HG03457 (cell line): ENCODE measurements around the gene KIF6.
"Not testable (repeated sequence)": the region's sequence is repeated elsewhere in the genome, so short reads cannot be mapped to it uniquely, and the experiment has no call there.

Experiments used
- ATAC-seq: cut with Tn5 transposase; IDR thresholded peaks from one replicate; pipeline ENCODE4 v1.9.1; 2021; ENCODE audit warnings: moderate number of reproducible peaks; ENCODE audit not compliant: unreplicated experiment

The KIF6 gene

DNA sequence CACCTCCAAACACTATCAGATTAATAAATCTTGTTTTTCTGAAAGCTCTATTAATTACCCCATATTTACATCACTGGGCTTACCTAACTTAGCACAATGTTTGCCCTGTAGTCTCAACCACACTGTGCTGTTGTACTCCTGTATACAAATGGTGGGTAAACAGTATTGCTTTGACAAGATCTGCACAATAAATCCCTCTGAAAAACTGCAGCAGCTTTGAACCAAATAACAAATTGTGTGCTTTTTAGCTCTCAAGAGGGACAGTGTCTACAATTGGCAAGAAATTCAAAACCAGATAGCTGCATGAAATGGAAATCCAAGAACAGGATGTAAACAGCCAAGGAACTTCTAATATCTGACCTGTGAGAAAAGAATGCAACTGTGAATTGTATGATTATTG lies 10.4 kb downstream of the KIF6 start:
- ATAC-seq, result no peak

- no peak for ATAC-seq
Measured at GRCh38 chr6:39707962-39708683, 17.1 kb downstream of the KIF6 start.

GRCh38 chr6:39706819-39707335 lies 18.3 kb downstream of the KIF6 start:
- ATAC-seq, result no peak

GRCh38 chr6:39702265-39702664 lies 22.9 kb downstream of the KIF6 start:
- no peak for ATAC-seq

DNA sequence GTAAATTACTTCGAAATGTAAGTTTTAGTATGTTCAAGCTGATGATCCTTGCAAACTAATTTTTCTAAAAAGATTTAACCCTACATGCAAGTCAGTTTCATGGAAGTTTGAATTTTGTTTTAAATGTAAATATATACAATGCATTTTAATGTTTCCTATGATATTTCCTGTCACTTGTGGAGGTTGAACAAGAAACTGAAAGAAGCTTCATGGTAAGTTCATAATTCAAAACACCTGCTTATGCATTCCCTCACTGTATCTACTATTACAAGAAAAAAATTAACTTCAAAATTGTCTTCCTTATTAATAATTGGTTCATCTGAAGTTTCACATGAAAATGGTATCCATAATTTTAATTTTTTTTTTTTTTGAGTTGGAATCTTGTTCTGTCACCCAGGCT lies 24.8 kb downstream of the KIF6 start:
- ATAC-seq, result no peak

GRCh38 chr6:39698789-39699188 lies 26.4 kb downstream of the KIF6 start:
- ATAC-seq, result no peak

DNA sequence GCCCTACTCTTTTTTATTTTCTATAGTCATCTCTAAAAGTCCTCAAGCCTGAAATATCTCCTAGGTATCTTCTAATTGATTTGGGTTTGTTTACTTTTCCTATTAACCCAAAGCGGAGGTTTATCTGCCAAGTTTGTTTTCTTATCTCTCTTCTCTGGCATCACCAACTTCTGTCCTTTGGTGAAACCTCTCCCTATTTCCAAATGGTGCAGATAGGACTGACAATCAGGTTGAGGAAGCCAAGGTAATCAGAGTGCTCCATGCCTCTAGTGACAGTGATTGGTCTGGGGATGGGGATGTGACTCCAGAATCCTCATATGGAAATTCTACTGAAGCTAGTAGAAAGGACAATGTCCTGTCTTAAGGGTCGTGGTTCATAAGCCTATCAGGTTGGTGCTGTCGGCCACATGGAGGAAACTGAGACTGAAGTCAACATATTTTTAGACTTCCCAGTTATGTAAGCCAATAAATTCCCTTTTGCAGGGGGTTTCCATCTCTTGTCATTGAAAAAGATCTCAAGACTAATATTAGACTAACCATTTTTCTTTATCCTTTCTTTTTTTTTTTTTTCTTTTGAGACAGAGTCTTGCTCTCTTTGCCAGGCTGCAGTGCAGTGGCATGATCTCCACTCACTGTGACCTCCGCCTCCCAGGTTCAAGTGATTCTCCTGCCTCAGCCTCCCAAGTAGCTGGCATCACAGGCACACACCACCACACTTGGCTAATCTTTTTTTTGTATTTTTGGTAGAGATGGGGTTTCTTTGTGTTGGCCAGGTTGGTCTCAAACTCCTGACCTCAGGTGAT lies 28.0 kb downstream of the KIF6 start:
- ATAC-seq, result no peak

- no peak for ATAC-seq
Measured at GRCh38 chr6:39695447-39695846, 29.8 kb downstream of the KIF6 start.

DNA sequence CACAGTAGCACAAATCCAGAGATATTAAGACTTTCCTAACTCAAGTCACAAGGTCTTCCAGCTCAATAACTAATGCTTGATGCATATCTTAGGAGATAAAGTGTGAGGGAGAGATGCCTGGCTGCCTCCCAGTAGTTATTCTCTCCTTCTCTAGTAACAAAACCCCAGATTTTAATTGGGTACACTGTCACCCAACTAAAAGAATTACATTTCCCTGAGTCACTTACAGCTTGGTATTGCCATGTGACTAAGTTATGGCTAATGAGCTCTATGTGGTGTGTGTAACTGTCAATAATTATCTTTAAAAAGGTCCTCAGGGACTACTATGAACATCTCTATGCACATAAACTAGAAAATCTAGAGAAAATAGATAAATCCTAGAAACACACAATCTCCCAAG lies 32.0 kb downstream of the KIF6 start:
- ATAC-seq, result no peak

- ATAC-seq, result no peak
Measured at GRCh38 chr6:39688494-39688893, 36.7 kb downstream of the KIF6 start.

GRCh38 chr6:39686976-39687375 lies 38.2 kb downstream of the KIF6 start:
- no peak for ATAC-seq

- ATAC-seq, result no peak
Measured at GRCh38 chr6:39685938-39686337, 39.3 kb downstream of the KIF6 start.

- ATAC-seq, result no peak
Measured at GRCh38 chr6:39685489-39685826, 39.8 kb downstream of the KIF6 start.

DNA sequence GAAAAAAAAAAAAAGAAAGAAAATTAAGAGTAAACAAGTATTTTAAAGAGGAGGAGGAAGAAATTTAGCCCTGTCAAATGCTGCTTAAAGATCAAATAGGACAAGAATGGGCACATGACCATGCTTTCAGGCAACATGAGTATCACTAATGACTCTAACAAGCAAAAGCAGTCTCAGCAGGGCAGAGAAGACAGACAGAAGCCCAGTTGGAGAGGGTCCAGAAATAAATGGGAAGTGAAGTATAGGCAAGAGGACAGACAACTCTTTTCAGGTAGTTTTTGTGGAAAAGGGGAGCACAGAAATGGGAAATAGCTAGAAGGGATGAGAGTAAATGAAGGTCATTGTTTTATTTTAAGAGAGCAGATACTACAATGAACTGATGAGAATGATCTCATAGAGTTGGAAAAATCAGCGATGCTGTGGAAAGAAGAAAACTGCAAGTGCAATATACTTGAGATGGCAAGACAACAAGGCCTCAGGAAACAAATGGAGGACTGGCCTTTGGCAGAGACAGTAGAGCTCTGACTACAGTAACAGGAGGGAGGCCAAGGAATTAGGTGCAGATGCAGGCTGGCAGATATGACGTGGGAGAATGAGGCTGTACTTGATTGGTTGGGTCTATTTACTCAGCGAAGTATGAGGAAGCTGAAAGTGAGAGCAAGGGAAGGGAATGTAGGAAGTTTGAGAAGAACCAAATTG lies 40.3 kb downstream of the KIF6 start:
- ATAC-seq, result no peak

DNA sequence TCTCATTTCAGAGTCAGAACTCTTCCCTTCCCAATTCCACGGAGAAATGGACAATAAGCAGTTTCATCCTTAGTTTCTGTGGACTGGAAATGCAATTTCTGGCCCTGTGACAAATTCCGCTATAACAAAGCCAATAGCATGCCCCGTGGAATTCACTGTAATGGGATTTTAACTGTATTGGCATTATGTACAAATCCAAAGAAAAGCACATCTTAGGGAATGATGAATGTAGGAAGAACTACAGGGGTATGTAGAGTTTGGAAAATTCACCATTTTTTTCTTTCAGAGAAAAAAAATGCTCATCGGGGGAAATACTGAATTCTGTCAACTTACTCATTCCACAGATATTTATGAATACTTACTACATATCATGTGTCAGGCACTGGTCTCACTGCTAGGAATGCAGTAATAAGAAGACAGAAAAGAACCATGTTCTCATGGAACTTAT lies 43.5 kb downstream of the KIF6 start:
- no peak for ATAC-seq

DNA sequence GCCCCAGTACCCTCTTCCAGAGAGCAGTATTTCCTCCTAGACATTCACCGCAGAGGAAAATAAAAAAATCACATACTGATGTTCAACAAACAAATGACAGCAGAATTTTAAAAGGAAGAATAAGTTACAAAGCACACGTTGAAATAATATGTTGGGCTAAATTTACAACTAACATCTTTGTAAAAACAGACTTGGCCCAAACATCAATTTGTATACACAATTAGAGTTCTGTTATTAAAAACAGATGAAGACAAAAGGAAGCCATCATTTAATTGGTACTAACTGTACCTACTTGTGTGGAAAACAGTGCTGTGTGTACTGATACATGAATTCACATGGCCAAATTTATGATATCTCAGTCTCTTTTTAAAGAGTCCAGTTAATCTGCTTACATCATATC lies 46.3 kb downstream of the KIF6 start:
- no peak for ATAC-seq

DNA sequence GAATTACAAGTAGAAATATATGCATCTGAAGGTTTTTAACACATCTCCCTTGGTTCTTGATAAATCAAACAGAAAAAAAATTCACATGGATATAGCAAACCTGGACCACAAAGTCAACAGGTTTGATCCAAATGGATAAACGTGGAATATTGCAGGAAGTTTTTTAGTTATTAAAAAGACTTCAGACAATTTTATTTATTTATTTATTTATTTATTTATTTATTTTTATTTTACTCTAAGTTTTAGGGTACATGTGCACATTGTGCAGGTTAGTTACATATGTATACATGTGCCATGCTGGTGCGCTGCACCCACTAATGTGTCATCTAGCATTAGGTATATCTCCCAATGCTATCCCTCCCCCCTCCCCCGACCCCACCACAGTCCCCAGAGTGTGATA lies 47.9 kb downstream of the KIF6 start:
- ATAC-seq, result not testable (repeated sequence)

DNA sequence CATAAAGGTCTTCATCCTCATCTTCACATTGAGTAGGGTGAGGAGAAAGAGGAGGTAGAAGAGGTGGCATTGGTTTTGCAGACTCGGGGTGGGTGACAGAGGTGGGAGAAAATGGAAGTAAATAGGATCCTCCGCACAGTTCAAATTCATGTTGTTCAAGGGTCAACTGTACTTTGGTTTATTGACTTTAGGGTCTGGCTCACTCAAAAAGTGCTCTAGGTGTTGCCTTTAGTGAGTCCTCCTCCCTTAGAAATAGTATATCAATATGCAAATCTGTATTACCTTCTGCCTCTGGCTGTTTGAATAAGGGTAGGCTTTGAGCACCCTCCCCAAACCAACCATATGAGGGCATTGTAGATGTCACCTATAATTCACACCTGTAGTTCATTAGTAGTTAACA lies 54.7 kb downstream of the KIF6 start:
- no peak for ATAC-seq

GRCh38 chr6:39669973-39670342 lies 55.2 kb downstream of the KIF6 start:
- no peak for ATAC-seq

DNA sequence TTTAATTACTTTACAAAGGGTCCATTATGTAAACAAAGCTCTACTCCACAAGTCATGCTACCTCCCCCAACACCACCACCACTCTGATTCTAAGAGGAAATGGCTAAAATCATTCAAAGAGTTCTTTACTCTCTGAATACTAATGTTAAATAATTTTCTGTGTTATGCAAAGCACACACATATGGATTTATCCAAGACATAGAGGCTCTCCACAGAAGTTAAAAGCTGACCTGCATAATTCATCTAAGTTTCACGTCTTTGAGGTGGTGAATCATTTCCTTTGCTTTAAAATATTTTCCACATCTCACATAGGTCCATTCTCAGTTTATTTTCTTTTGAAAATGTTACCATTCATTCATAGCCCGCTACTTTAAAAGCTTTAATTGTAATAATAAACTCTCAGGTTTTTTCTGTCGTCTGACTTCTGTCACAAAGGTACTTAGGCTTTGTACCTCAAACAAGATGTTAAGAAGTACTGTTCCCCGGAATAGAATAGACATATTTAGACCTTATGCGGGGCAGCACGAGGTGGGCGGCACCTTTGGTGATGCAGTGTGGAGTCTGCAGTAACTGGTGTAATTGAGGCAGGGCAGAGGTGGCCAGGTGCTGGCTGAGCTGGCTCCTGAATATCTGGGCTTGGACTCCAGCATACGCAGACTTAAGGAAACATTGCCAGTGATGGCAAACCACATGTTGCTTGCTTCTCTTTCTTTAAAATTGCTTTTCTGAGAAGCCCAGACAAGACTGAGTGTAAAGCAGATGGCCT lies 55.8 kb downstream of the KIF6 start:
- no peak for ATAC-seq
